SK-N-MC (cell line): Measurements from ENCODE around the gene C5AR2.

ENCODE experiments used
- EZH2 ChIP-seq: fragments of 200-600 bp; sonication (generic); IDR thresholded peaks from one replicate; pipeline ENCODE4 v1.6.1; 2017; ENCODE audit warnings: antibody characterized with exemption
- FOXP2 ChIP-seq: optimal IDR thresholded peaks from 2 replicates; pipeline ENCODE3; 2011; ENCODE audit warnings: mild to moderate bottlenecking, moderate library complexity; ENCODE audit not compliant: insufficient read depth; ENCODE audit errors: extremely low read length, control extremely low read depth
- POLR2AphosphoS5 ChIP-seq: IDR thresholded peaks from 2 replicates; pipeline ENCODE4 v1.6.1; 2012; ENCODE audit warnings: mild to moderate bottlenecking, low read depth, low read length, borderline replicate concordance

- TF ChIP-seq POLR2AphosphoS5 (no peak), EZH2 (no peak), FOXP2 (no peak)
Measured at GRCh38 chr19:47389150-47389556, 57.2 kb downstream of the C5AR2 start.
